ENCODE data around the gene FLNB. TPM values are rescaled to one million over a fixed set of nuclear protein-coding genes. Genes with fewer than 3 reads are reported as not detected.

FLNB gene
- total RNA-seq, 4 donors from 2014 or later, result 61.9 to 114 (median 89.9) TPM

- Histone ChIP-seq H3K36me3 (no peaks in the 10 kb centered on the region), H3K9me3 (no peaks in the 10 kb centered on the region), H3K27ac (replicated peaks in 1 of 4) (peak overlapping the region; percentile 87 to 92 (median 88)), H3K27me3 (no peaks in the 10 kb centered on the region), H3K4me1 (peaks cover 42 to 100% (median 96%) of the 10 kb centered on the region in 4 donors), H3K4me3 (peak overlapping the region in 3 of 4 donors; percentile 12 to 24 (median 20))
- intact Hi-C loops (cut with DNase I), result loop anchor here (5.0 kb wide), 2 partner anchors 53 to 148 kb away; no protein-coding TSS in a partner anchor
- no peak for DNase-seq (ENCODE audit: extremely low spot score)
- 24% methylated on average over 9 of the region's 10 CpGs for WGBS
- TF ChIP-seq EP300 (IDR thresholded peaks at IDR 0.05) (no peak), POLR2A (IDR thresholded peaks at IDR 0.05; ENCODE audit: low read depth) (no peak), CTCF (IDR thresholded peaks at IDR 0.05) (no peak), POLR2AphosphoS5 (IDR thresholded peaks at IDR 0.05) (peak; percentile 31 to 61)
These were observed 5.9 kb downstream of the FLNB start for GRCh38 chr3:58013973-58014649.

- Histone ChIP-seq H3K9me3 (no peaks in the 10 kb centered on the region), H3K27ac (replicated peaks in 1 of 4) (peak overlapping the region; percentile 87 to 92 (median 88)), H3K4me1 (peaks cover 47 to 100% (median 98%) of the 10 kb centered on the region in 4 donors), H3K27me3 (no peaks in the 10 kb centered on the region), H3K36me3 (no peaks in the 10 kb centered on the region), H3K4me3 (no peak overlapping the region)
- DNase-seq (ENCODE audit: extremely low spot score), result no peak
- intact Hi-C loops (cut with DNase I), result no loop called here
- TF ChIP-seq CTCF (IDR thresholded peaks at IDR 0.05) (no peak), POLR2AphosphoS5 (IDR thresholded peaks at IDR 0.05) (no peak), EP300 (IDR thresholded peaks at IDR 0.05) (no peak), POLR2A (IDR thresholded peaks at IDR 0.05; ENCODE audit: low read depth) (no peak)
- WGBS, result 83% methylated on average over 3 of the region's 3 CpGs
These were observed 7.3 kb downstream of the FLNB start for GRCh38 chr3:58015520-58015915.

GRCh38 chr3:58016710-58017109 lies 8.5 kb downstream of the FLNB start:
- Histone ChIP-seq H3K4me1 (peaks cover 47 to 100% (median 98%) of the 10 kb centered on the region in 4 donors), H3K4me3 (no peak overlapping the region), H3K9me3 (no peaks in the 10 kb centered on the region), H3K27me3 (no peaks in the 10 kb centered on the region), H3K36me3 (no peaks in the 10 kb centered on the region), H3K27ac (replicated peaks in 1 of 4) (peak overlapping the region; percentile 87 to 92 (median 88))
- 32% methylated on average over 1 of the region's 1 CpG for WGBS
- TF ChIP-seq POLR2A (IDR thresholded peaks at IDR 0.05; ENCODE audit: low read depth) (no peak), CTCF (IDR thresholded peaks at IDR 0.05) (no peak), POLR2AphosphoS5 (IDR thresholded peaks at IDR 0.05) (no peak), EP300 (IDR thresholded peaks at IDR 0.05) (no peak)
- intact Hi-C loops (cut with DNase I), result no loop called here
- no peak for DNase-seq (ENCODE audit: extremely low spot score)

- no peak for TF ChIP-seq POLR2A (IDR thresholded peaks at IDR 0.05; ENCODE audit: low read depth)
- no peak for TF ChIP-seq POLR2AphosphoS5 (IDR thresholded peaks at IDR 0.05)
- TF ChIP-seq CTCF (IDR thresholded peaks at IDR 0.05), result no peak
- no peak for TF ChIP-seq EP300 (IDR thresholded peaks at IDR 0.05)
- peak overlapping the region; percentile 80 to 92 (median 88) for H3K27ac ChIP-seq (replicated peaks in 1 of 4)
- no peaks in the 10 kb centered on the region for H3K36me3 ChIP-seq
- no peak for DNase-seq (ENCODE audit: extremely low spot score)
- H3K9me3 ChIP-seq, result no peaks in the 10 kb centered on the region
- no peaks in the 10 kb centered on the region for H3K27me3 ChIP-seq
- H3K4me1 ChIP-seq, result peaks cover 35 to 100% (median 98%) of the 10 kb centered on the region in 4 donors
- no peak overlapping the region for H3K4me3 ChIP-seq
- 67% methylated on average over 8 of the region's 8 CpGs for WGBS
- intact Hi-C loops (cut with DNase I), result no loop called here
These were observed 10.9 kb downstream of the FLNB start for GRCh38 chr3:58018892-58019742.

Measured in esophagus muscularis mucosa (tissue), 4 donors.